K562 treated with DMSO at 1 percent for 12 hours (cell line): ENCODE data around the gene SLC35B3. TPM values are rescaled to one million over a fixed set of nuclear protein-coding genes. Genes with fewer than 3 reads are reported as not detected.

ENCODE experiments used
- total RNA-seq: library from RNA; unstranded; fragments of 300-600 nt; gene quantifications from 2 replicates; pipeline ENCODE4 v1.2.3, GENCODE V29; 2022; ENCODE audit not compliant: insufficient read depth

The SLC35B3 gene
- 8.8 and 18.8 TPM in 2 replicates for total RNA-seq

DNA sequence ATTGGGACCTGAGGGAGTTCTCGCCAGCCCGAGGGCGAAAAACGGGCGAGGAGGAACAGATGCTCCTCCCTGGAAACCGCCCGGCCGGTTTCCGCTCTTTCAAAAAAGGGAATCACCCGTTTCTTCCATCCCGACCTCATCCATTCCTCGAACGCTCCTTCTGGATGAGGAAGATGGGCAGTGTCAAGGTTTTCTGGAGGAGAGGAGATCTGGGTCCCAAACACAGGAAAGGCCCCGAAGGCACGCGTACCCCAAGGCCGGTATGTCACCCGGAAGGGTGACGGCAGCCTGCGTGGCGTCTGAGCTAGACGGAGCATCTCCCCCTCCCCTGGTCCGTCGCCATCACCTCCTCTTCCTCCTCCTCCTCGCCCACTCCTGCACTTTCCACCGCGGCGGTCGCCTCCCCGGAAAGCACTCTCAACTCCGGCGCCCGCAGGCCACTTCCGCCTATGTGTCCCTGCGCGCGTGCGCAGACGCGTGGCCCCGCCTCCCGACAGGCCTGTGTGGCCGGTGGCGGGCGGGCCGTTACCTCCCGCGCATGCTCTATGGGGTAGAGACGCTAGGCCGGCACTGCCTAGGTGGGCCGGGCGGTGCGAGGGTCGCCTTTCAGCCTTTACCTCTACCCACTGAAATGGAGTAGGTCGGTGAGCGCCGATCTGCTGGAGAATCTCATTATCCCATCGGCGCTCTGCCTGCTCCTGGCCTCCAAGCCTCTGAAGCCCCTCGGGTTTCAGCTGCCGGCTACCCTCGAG, at the start of gene SLC35B3:
Gene SLC35B3 (minus strand): TSS at position 453 of the 752 bp plus-strand sequence.

